ENCODE data around the gene HOXB8.

The HOXB8 gene

GRCh38 chr17:48594538-48595277 lies 20.4 kb downstream of the HOXB8 start:
- TF ChIP-seq ZNF274 (IDR thresholded peaks at IDR 0.05; ENCODE audit: low read depth, low read length): no peak
- no peak overlapping the region for H3K4me3 ChIP-seq (ENCODE audit: low read length)

- TF ChIP-seq ZNF274 (IDR thresholded peaks at IDR 0.05; ENCODE audit: low read depth, low read length): no peak
- no peak overlapping the region; the same call in 1 of the 2 replicates for H3K4me3 ChIP-seq (ENCODE audit: low read length)
Measured at GRCh38 chr17:48593840-48594537, 21.1 kb downstream of the HOXB8 start.

GRCh38 chr17:48593126-48593829 lies 21.8 kb downstream of the HOXB8 start, which contains the start of gene HOXB5:
Gene HOXB5 (minus strand): TSS chr17:48593779. CDS start chr17:48593682, 97 bp downstream.
- peak within 1 kb of the TSS; percentile 52; the same call in 1 of the 2 replicates for H3K4me3 ChIP-seq (ENCODE audit: low read length)

GRCh38 chr17:48592577-48592976 lies 22.5 kb downstream of the HOXB8 start:
- TF ChIP-seq ZNF274 (IDR thresholded peaks at IDR 0.05; ENCODE audit: low read depth, low read length): no peak
- peak overlapping the region; percentile 52; the same call in 1 of the 2 replicates for H3K4me3 ChIP-seq (ENCODE audit: low read length)

More at GRCh38 chr17:48593126-48593829, 21.8 kb downstream of the HOXB8 start, which contains the start of gene HOXB5:
- no peak for TF ChIP-seq ZNF274 (IDR thresholded peaks at IDR 0.05; ENCODE audit: low read depth, low read length)

- H3K4me3 ChIP-seq (ENCODE audit: low read length): no peak overlapping the region
- no peak for TF ChIP-seq ZNF274 (IDR thresholded peaks at IDR 0.05; ENCODE audit: low read depth, low read length)
Measured at GRCh38 chr17:48592057-48592514, 23.0 kb downstream of the HOXB8 start.

GRCh38 chr17:48591255-48592056 lies 23.6 kb downstream of the HOXB8 start:
- H3K4me3 ChIP-seq (ENCODE audit: low read length): no peak overlapping the region
- no peak for TF ChIP-seq ZNF274 (IDR thresholded peaks at IDR 0.05; ENCODE audit: low read depth, low read length)

GRCh38 chr17:48590607-48591161 lies 24.4 kb downstream of the HOXB8 start:
- TF ChIP-seq ZNF274 (IDR thresholded peaks at IDR 0.05; ENCODE audit: low read depth, low read length): no peak
- no peak overlapping the region for H3K4me3 ChIP-seq (ENCODE audit: low read length)

- H3K4me3 ChIP-seq (ENCODE audit: low read length): peak within 1 kb of the TSS; percentile 8
- no peak for TF ChIP-seq ZNF274 (IDR thresholded peaks at IDR 0.05; ENCODE audit: low read depth, low read length)
Measured at GRCh38 chr17:48589831-48590606, 25.1 kb downstream of the HOXB8 start, which contains the start of gene HOXB3. Gene HOXB3 (minus strand): TSS chr17:48590241. CDS start chr17:48552474, 37,767 bp downstream.

GRCh38 chr17:48589060-48589830 lies 25.8 kb downstream of the HOXB8 start:
- peak overlapping the region; percentile 8 for H3K4me3 ChIP-seq (ENCODE audit: low read length)
- no peak for TF ChIP-seq ZNF274 (IDR thresholded peaks at IDR 0.05; ENCODE audit: low read depth, low read length)

- no peak for TF ChIP-seq ZNF274 (IDR thresholded peaks at IDR 0.05; ENCODE audit: low read depth, low read length)
- H3K4me3 ChIP-seq (ENCODE audit: low read length): no peak overlapping the region
Measured at GRCh38 chr17:48588528-48588927, 26.6 kb downstream of the HOXB8 start.

- no peak overlapping the region for H3K4me3 ChIP-seq (ENCODE audit: low read length)
- TF ChIP-seq ZNF274 (IDR thresholded peaks at IDR 0.05; ENCODE audit: low read depth, low read length): no peak
Measured at GRCh38 chr17:48588074-48588415, 27.0 kb downstream of the HOXB8 start.

Measured in GM08714 (cell line).